ENCODE data around the gene CUBN.

- no peak for TF ChIP-seq ZBTB17 (tag by site-specific recombination; IDR thresholded peaks at IDR 0.05)
- no peak for TF ChIP-seq TSHZ1 (tag by site-specific recombination; IDR thresholded peaks at IDR 0.05; ENCODE audit: borderline replicate concordance)
- TF ChIP-seq CTCF (tag by site-specific recombination; IDR thresholded peaks at IDR 0.05) = no peak
- TF ChIP-seq ZNF639 (tag by site-specific recombination; IDR thresholded peaks at IDR 0.05) = no peak
These were observed 7.6 kb downstream of the CUBN start for GRCh38 chr10:17122052-17122451.
